GM20431 (cell line): Measurements from ENCODE around the gene UNC93A.
"Not testable (repeated sequence)": the region's sequence is repeated elsewhere in the genome, so short reads cannot be mapped to it uniquely, and the experiment has no call there.

Source experiments
- in situ Hi-C: fragments of 300-500 bp; cut with MseI, MboI; formaldehyde crosslinking; loops from one replicate; pipeline ENCODE4 v1.15.0; 2020; ENCODE audit warnings: low sequenced_read_pairs; ENCODE audit not compliant: unreplicated experiment

The UNC93A gene

GRCh38 chr6:167270499-167271311, 20.4 kb upstream of the UNC93A start:
- in situ Hi-C loops = no loop called here

GRCh38 chr6:167272151-167272550, 19.0 kb upstream of the UNC93A start:
- in situ Hi-C loops = no loop called here

DNA sequence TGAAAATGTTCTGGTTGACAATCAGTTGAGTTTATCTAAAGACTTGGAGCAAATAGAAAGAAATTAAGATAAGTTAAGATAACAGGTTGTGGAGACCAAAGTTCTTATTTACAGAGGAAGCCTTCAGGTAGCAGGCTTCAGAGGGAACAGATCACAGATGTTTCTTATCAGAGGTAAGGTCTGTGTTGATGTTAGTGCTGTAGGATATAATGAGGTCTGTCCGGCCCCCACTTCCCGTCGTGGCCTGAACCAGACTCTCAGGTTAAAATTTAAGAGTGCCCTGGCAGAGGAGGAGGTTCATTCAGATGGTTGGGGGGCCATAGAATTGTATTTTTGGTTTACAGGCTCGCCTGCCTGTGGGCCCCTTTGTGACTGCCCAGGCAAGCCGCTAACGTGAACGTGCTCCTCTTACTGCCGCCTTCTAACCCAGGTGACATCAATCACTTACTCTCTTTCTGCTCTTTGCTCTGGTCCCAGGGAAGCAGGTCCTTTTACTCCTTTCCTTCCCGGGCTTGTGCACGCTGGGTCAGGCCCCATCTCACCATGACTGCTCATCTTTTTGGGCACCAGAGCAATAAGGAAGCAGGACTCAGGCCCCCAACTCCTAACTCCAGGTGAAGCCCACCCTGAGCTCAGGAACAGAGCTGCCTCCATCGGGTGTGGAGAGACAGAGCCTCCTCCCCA, 18.3 kb upstream of the UNC93A start:
- in situ Hi-C loops = no loop called here

GRCh38 chr6:167274270-167274669, 16.8 kb upstream of the UNC93A start:
- in situ Hi-C loops = no loop called here

- in situ Hi-C loops = no loop called here
Measured at GRCh38 chr6:167275001-167275400, 16.1 kb upstream of the UNC93A start.

DNA sequence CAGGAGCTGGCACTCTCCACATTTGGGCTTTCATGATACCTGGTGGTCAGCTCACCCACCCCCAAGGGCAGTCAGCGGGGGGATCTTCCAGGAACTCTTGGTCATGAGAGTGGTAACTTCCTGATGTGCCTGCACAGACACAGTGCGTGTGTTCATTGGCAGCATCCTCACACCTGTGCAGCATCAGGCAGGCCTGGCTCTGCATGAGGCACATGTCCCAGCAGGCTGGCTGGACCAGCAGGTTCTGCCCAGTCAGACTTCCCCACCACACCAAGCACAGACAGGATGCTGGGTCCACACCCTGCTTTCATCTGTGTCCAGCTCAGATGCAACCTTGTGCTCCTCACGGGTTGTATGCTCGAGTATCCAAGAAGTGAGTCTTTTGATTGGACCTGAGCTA, 15.7 kb upstream of the UNC93A start:
- in situ Hi-C loops = no loop called here

- in situ Hi-C loops = no loop called here
Measured at GRCh38 chr6:167276772-167277533, 14.2 kb upstream of the UNC93A start.

DNA sequence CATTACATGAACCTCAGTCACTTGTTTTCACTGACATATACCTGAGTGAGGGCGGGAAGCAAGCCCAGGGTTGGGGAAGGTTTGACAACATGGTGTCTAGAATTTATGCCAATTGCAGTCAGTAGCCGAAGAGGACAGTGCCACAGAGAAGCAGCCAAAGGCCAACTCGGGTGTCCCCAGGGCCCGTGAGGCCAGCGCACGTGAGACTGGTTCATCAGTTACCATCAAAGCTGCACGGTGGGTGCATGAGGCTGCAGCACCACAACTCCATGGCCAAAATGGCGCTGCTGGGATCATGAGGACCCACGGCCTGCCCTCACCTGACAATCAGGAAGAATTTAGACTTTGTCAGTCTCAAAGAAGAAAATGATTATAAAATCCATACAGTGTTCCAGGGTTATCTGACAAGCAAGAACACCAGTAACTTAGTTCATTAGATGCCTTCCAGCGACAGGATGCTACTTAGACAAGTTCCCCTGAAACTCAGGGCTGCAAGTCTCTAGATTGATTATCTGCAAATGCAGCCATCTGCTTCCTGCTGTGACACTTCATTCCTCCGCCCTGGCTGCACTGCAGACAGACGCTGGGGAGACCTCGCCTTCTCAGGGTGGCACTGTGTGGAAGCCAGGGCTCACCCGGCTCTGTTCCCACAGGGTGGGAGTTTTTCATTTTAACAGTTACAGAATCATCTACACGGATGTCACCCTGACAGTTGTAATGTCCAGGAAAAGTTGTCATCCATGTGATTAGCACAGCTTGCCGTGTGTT, 12.8 kb upstream of the UNC93A start:
- in situ Hi-C loops = not testable (repeated sequence)

DNA sequence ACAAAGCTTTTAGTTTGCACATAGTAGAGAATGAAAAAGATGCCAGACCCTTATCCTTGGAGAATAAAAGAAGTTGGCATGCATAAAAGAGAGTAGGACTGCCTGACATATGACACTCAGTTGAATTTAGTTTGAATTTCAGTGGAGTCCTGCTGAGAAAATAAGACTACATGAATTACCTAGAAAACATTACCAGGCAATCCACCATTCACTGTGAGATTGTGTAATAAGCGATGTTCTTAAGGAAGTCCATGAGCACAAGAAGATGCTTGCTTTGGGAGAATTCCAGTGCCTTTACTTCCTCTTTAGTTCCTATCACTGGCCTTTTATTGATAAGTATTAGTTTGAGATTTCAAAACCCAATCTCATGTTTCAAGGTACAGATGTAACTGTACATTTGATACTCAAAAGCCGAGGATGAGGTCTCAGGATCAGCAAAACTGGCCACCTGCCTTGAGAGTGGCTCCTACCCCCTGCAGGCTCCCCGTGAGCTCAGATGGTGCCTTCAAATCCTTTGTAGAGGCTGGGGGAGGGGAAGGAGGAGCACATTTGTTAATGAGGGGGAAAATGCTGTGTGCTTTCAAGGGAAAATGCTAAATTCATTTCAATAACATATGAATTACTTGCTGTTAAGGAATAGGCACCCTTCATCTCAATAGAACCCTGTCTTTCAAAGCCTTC, 11.2 kb upstream of the UNC93A start:
- in situ Hi-C loops = loop anchor here (10.0 kb wide), 1 partner anchor 55 kb away; no protein-coding TSS in a partner anchor

GRCh38 chr6:167280466-167280865, 10.6 kb upstream of the UNC93A start:
- in situ Hi-C loops = loop anchor here (10.0 kb wide), 1 partner anchor 56 kb away; no protein-coding TSS in a partner anchor

DNA sequence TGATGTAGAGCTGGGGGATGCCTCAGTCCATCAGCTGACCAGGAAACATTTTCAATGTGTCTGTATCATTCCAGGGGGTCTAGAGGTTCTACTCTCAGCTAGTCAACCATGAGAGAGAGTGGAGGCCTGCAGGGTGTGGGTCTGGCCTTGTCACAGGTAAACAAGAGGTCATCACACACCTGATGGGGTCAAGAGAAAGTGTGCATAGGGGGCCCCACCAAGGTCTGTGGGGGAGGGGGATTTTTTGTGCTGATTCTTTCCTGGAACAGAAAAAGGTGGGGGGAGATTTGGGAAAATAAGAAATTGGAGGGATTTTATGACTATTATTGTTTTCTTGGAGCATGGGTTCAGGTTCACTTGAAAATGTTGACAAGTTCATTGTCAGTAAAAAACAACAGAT, 8.9 kb upstream of the UNC93A start:
- in situ Hi-C loops = loop anchor here (10.0 kb wide), 1 partner anchor 57 kb away; no protein-coding TSS in a partner anchor

DNA sequence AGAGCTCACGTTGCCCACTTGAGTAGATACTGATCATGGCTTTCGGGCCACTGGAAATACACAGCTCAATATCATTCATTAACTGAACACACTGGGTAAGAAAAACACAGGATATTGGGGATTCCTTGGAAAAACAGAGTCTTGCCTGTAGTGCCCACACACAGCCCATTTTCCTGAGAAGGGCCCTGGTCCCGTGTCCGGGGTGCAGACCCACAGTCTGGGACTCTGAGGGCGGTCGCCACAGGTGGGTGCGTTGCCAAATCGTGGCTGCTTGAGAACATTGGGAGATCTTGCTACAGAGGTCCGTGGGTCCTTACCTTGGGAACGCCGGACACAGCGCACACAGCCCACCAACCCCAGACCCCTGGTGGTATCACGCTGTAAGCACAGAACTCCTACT, 6.5 kb upstream of the UNC93A start:
- in situ Hi-C loops = loop anchor here (10.0 kb wide), 1 partner anchor 60 kb away; no protein-coding TSS in a partner anchor

DNA sequence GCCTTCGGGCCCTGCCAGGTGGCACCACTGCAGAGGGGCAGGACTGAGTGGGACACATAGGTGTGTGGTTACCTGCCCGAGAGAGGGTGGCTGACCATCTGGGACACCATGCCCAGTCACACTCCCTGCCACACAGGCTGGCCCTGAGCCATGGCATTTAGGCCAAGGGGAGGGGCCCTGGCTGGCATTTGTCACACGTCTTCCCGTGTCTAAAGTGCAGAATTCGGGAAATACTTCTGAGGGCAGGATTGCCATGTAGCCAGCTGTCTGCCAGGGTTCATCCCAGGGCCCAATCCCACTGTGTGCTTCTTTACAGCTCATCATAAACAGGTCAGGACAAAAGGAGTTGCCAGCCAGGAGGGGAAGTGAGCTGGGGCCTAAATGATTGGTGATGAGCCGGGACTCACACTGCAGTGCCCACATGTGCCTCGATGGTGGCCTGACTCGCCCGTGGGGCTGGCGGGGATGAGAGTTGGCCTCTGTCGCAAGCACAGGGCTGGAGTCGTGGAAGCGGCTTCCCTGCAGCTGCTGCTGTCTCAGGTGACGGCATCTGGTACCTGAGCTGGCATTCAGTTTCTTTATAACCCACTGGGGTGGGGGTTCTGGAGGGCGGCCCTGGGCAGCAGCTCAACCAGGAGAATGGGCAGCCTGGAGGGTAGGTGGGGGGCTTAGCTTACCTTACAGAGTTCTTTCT, 5.9 kb upstream of the UNC93A start:
- in situ Hi-C loops = loop anchor here (10.0 kb wide), 1 partner anchor 60 kb away; no protein-coding TSS in a partner anchor

- in situ Hi-C loops = loop anchor here (10.0 kb wide), 1 partner anchor 63 kb away; no protein-coding TSS in a partner anchor
Measured at GRCh38 chr6:167287513-167288048, 3.5 kb upstream of the UNC93A start.

DNA sequence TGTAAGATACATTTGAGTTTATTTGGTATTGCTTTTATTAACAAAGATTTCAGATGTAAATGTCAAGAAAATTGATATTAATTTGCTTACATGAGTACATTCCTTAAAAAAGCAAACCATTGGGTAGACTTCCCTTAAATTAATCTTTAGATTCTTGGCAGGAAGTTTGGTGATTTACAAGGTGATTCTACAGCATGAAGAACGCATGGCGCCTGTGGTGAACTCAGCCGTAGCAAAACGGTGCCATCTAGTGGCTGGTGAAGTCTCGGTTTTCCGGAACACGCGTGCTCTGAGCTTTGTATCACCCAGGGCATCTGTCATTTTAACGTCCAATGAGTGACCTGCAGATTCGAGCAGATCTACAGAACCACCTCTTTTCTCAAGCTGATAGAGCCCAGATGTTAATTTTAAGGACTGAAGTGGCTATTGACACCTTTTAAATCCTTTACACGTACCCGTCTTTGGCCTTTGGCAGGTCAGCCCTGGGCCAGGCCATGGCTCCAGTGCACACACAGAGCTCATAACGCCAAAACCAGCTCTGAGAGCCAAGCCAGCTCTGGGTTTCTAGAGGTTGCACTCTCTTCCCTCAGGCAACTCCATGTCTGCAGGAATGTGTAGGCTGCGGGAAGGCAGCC, 2.4 kb upstream of the UNC93A start:
- in situ Hi-C loops = loop anchor here (10.0 kb wide), 1 partner anchor 64 kb away; no protein-coding TSS in a partner anchor

DNA sequence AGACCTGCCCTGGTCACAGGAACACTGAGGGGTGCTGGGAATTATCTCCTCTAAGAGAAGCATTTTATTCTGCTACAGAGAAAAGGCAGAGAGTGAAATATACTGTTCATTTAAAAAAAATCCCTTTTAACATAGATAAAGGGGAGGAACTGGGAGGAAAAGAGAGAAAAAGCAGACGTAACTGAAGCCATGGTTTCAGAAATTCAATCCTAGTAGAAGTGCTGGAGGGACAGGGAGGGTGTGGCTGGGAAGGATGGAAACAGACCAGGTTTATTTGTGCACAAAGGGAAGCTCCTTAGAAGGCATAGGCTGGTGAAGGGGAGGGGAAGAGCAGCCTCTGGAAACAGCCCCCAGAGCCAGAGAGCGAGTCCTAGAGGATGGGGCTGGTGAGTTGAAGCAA, 1.8 kb upstream of the UNC93A start:
- in situ Hi-C loops = loop anchor here (10.0 kb wide), 1 partner anchor 64 kb away; no protein-coding TSS in a partner anchor

DNA sequence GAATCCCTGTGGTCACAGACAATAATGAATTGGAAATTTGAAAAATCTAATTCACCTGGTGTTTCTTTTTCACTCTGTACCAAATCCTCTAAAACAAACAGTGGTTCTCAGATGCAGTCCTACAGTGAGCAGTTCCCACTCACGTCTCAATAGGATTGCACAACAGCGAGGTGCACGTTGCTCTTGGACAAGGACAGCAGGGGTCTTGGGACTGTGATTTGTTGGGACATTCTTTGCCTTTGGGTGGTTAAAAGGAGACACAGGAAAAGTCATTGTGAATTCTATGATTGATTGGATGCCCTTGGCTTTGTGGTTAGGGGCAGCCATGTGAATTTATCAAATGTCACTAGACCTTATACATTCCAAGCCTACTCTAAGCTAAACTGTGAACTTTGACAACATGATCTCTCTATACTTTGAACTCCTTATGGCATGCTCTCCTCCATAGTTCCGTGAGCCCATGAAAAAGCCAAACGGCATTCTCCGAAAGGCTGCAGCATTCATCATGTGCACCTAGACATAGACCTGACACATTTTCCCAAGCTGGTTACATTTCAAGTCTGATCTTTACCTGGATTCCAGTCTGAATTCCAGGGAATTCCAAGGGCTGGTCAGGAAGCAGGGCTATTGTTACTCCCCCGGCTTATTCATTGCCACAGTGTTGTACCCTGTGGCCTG, 647 bp downstream of the UNC93A start:
- in situ Hi-C loops = no loop called here
